NB4 (cell line): ENCODE results near the gene GABBR2.

Experiments used
- DNase-seq: peaks from one replicate; pipeline ENCODE4 v3.0.0; 2010; ENCODE audit warnings: low read depth
- H3K4me3 ChIP-seq: one replicate; pipeline ENCODE4 v1.5.1; 2011; ENCODE audit warnings: mild to moderate bottlenecking, low read depth, low read length, moderate library complexity
- MYC ChIP-seq: IDR thresholded peaks from 2 replicates; pipeline ENCODE4 v1.6.1; 2011; ENCODE audit warnings: low read depth, low read length
- POLR2A ChIP-seq: IDR thresholded peaks from 2 replicates; pipeline ENCODE4 v1.6.1; 2011; ENCODE audit warnings: mild to moderate bottlenecking; ENCODE audit not compliant: insufficient read length; ENCODE audit errors: extremely low read depth
- TF ChIP-seq, protein P1 (sequence below): IDR thresholded peaks from 2 replicates; pipeline ENCODE4 v1.6.1; 2011; ENCODE audit warnings: low read depth, low read length
- TF ChIP-seq, protein P2 (sequence below): IDR thresholded peaks from one replicate; pipeline ENCODE4 v1.5.1; 2012; ENCODE audit warnings: low read depth, low read length

GABBR2 gene

DNA sequence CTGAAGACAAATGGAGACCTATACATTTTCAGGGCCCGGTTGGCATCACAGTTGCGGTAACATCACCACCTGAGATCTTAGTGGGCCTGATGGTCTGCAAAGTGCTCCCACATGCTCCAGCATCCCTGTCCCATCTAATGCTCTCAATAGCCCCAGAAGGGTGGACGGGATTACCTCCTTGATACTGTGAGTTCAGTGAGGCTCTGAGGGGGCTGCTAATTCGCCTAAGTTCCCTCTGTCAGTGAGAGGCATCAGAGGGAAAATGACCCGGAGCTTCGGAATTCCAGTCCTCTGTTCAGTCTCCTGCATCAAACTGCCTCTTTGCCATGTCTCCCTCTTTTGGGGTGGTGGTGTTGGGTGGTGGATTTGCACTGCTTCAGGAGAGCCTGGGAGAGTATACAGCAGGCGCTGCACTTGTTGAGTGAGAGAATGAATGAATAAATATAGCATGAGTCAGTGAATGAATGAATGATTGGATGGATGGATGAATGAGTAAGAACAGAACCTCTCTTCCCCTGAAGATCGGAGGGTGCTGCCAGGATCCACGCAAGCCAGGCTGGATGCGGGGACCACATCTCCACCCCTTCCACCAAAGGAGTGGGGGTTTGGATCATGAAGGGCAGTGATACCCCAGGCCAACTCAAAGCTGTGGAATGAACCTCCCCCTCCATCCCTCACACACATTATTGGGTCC is 141.0 kb downstream of the GABBR2 start:
- TF ChIP-seq, protein P1, sequence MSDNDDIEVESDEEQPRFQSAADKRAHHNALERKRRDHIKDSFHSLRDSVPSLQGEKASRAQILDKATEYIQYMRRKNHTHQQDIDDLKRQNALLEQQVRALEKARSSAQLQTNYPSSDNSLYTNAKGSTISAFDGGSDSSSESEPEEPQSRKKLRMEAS, result no peak
- TF ChIP-seq MYC (no peak), POLR2A (no peak)
- TF ChIP-seq, protein P2, sequence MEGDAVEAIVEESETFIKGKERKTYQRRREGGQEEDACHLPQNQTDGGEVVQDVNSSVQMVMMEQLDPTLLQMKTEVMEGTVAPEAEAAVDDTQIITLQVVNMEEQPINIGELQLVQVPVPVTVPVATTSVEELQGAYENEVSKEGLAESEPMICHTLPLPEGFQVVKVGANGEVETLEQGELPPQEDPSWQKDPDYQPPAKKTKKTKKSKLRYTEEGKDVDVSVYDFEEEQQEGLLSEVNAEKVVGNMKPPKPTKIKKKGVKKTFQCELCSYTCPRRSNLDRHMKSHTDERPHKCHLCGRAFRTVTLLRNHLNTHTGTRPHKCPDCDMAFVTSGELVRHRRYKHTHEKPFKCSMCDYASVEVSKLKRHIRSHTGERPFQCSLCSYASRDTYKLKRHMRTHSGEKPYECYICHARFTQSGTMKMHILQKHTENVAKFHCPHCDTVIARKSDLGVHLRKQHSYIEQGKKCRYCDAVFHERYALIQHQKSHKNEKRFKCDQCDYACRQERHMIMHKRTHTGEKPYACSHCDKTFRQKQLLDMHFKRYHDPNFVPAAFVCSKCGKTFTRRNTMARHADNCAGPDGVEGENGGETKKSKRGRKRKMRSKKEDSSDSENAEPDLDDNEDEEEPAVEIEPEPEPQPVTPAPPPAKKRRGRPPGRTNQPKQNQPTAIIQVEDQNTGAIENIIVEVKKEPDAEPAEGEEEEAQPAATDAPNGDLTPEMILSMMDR, result no peak
- H3K4me3 ChIP-seq, result no peak overlapping the region
- no peak for DNase-seq

DNA sequence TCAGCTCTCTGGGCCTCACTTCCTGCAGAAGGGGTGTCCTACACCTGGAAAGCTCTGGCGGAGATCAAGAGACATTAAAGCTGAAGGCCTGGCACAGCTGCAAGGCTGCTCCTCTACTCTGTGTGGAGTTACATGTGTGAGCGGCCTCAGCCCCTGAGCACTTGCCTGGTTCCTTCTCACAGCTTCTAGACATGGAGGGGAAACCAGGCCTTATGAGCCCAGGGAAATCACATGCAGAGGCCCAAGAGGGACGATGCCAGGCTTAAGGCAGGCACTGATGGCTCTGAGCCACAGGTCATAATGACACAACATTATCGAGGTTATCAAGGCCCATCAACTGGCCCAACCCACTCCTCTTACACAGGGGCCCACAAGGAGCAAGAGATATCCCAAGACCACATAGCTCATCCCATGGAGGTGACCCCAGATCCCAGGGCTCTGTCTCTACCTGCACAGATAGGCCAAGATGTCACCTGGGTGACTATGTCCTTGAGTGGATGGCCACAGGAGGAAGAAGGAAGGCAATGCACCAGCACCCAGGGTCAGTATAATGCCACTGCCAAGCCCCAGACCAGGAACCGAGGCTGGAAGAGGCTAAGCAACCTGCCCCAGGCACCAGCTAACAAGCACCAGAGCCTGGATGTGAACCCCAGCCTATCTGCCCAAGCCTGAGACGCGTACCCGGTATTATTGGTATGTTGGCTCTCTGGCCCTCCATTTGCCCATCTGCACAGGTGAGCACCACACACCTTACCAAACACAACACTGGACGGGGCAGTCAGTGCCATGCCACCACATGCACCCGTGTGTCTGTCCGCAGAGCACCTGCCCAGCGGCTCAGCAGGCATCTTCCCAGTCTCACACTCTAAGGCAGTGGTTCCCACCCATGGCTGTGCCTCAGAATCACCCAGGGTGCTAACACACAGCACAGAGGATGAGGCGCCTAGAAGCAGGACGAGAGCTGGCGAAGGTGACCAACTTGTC is 143.3 kb downstream of the GABBR2 start:
- H3K4me3 ChIP-seq, result no peak overlapping the region
- no peak for DNase-seq
- TF ChIP-seq MYC, result no peak
- TF ChIP-seq, protein P1, result no peak
- TF ChIP-seq POLR2A, result no peak
- TF ChIP-seq, protein P2, result no peak

DNA sequence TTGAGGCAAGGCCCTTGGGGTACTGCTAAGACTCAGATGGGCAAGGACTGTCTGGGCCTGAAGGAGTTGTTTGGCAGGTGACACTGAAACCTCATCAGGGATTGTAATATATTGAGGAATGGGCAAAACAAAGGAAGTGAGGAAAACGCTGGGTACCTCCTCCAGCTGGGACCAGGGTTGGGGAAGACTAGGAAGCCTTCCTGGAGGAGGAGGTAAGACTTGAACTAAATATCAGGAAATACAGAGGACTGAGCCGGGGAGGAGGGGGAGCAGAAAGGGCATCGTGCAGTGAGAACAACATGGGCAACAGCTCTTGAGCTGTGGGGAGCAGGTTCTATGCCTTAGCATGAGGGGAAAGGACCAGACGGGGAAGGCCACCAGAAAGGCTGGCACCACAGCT is 144.0 kb downstream of the GABBR2 start:
- H3K4me3 ChIP-seq, result no peak overlapping the region
- DNase-seq, result no peak
- TF ChIP-seq MYC (no peak), POLR2A (no peak)
- TF ChIP-seq, protein P2, result no peak
- TF ChIP-seq, protein P1, result no peak

DNA sequence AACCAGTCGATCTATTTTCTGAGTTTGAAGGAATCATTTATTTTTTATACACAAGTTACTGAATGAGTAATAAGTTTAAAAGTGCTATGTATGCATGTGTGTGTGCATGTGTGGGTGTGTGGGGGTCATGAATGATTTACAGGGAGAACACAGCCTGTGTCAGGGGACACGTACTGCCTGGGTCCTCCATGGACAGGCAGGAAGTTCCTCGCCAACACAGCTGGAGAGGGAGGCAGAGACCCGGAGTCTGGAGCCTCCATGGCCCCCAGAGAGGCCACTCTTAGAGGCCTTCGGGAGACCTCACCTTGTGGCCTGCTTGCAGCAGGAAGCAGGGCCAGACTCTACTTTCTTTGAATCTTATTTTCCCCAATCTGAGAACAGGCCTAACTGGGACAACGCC is 144.7 kb downstream of the GABBR2 start:
- TF ChIP-seq MYC (no peak), POLR2A (no peak)
- TF ChIP-seq, protein P2, result no peak
- TF ChIP-seq, protein P1, result no peak
- H3K4me3 ChIP-seq, result no peak overlapping the region
- no peak for DNase-seq

DNA sequence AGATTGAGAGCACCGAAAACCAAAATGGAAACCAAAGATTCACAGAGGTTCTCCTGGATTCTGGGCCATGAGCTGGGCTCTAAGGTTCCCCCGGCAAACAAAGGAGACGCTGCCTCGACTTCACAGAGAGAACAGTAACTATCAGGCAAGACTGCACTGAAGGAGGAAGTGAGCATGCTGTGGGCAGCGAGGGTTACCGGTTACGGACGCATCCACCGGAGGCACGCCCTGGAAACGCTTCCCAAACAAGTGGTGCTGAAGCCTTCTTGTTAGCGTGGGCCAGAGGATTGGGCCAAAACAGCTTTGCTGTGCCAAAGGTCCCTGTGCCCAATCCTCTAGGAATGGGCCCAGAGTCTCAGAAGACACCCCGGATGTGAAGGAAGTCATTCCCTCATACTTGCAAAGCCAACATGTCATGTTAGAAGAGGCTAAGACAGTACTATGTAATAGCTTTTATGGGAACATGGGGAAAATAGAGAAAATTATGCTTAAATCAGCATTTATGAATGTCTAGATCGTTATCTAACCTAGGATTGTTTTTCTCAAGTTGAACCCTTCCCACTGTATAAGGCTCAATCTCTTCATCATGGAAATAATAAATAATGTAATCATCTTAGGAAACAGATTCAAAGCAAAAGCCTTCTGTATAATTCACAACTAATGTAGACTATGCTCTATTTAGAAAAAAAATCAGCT is 145.4 kb downstream of the GABBR2 start:
- H3K4me3 ChIP-seq, result no peak overlapping the region
- peak; percentile 25 for DNase-seq
- TF ChIP-seq MYC (no peak), POLR2A (no peak)
- TF ChIP-seq, protein P2, result no peak
- TF ChIP-seq, protein P1, result no peak
